GM23248 (cell line): ENCODE measurements around the gene WDPCP.

Source experiments
- EZH2 ChIP-seq: fragments of 200-600 bp; sonication (generic); IDR thresholded peaks from 2 replicates; pipeline ENCODE4 v1.6.1; 2018; ENCODE audit warnings: antibody characterized with exemption, mild to moderate bottlenecking; ENCODE audit not compliant: insufficient read depth, poor library complexity, severe bottlenecking
- EZH2phosphoT487 ChIP-seq: fragments of 200-600 bp; sonication (generic); IDR thresholded peaks from 2 replicates; pipeline ENCODE4 v1.6.1; 2018; ENCODE audit warnings: antibody characterized with exemption, moderate library complexity, mild to moderate bottlenecking, low read depth; ENCODE audit not compliant: insufficient read depth

- TF ChIP-seq EZH2phosphoT487 = no peak
- TF ChIP-seq EZH2 = no peak
Measured at GRCh38 chr2:63562751-63563150, 25.5 kb downstream of the WDPCP start.
